Fibroblast of skin of back (primary cell): ENCODE results near the gene CXCR3.
"Not testable (repeated sequence)": the region's sequence is repeated elsewhere in the genome, so short reads cannot be mapped to it uniquely, and the experiment has no call there.

Experiments
- DNase-seq: peaks from one replicate; pipeline ENCODE4 v3.0.0-alpha.2; 2013

CXCR3 gene

GRCh38 chrX:71609095-71609750 lies 9.1 kb downstream of the CXCR3 start:
- DNase-seq: no peak

DNA sequence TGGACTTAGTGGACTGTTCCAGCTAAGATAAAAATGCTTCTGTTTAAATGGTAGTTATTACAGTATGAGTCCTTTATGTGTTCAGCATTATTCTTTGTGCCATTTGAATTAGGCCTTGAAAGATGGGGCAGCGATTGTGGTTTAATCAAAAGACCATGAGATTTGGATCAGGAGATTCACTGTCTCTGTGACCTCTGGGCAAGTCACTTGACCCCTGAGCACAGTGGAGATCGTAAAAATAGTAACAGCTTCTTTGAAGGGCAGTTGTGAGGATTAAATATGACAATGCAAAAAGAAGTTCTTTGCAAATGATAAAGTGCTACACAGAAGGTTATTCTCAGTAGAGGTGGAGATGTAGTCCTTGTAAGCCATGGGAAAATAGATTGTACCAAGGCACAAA lies 10.8 kb downstream of the CXCR3 start:
- DNase-seq: no peak

- no peak for DNase-seq
These were observed 11.6 kb downstream of the CXCR3 start for GRCh38 chrX:71606536-71607216.

- no peak for DNase-seq
These were observed 13.3 kb downstream of the CXCR3 start for GRCh38 chrX:71604796-71605568.

DNA sequence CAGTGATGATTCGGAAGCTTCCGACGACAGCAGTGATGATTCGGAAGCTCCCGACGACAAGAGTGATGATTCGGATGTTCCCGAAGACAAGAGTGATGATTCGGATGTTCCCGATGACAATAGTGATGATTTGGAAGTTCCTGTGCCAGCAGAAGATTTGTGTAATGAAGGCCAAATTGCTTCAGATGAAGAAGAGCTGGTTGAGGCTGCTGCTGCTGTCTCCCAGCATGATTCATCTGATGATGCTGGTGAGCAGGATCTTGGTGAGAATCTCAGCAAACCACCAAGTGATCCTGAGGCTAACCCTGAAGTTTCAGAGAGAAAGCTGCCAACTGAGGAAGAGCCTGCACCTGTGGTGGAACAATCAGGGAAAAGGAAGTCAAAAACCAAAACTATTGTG lies 14.2 kb downstream of the CXCR3 start:
- DNase-seq: no peak

- DNase-seq: peak; percentile 16
These were observed 14.7 kb downstream of the CXCR3 start for GRCh38 chrX:71603618-71604017.

DNA sequence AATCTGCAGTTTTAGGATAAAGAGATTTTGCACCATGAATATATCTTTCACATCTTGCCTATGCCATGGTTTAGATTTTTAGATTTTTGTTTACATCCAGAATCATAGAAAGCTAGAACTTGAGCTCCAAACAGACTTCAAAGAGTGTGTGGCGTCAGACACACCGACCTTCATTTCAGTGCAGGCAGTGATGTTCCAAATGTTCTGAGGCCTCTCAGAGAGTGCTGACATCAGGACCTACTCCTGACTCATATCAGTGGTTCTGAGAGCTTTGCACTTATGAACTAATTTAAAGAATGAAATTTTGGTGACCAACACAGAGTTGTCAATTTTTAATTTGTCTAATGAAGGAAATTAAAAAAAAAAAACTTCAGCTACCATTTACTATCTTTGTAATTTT lies 18.3 kb downstream of the CXCR3 start:
- no peak for DNase-seq

DNA sequence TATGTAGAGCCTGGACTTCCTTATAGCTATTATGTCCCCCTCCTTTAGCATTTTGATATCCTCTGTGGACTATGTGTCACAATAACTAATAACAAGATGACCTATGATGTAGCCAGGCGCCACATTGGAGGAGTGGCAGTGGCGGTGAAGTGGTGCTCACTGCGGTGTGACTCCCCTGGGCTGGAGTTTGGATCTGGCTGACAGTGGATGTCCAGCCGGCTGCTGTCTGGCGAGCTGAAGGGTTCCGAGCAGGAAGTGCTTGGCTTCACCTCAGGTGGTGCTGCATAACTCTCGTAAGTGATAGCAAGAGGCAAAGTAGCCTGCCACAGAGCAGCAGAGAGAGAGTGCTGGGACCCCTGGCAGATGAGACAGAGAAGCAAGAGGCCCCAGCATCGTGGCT lies 25.1 kb downstream of the CXCR3 start:
- DNase-seq: not testable (repeated sequence)

GRCh38 chrX:71586929-71587328 lies 31.4 kb downstream of the CXCR3 start:
- DNase-seq: no peak

GRCh38 chrX:71581210-71581609 lies 37.1 kb downstream of the CXCR3 start:
- DNase-seq: no peak

- no peak for DNase-seq
These were observed 38.3 kb downstream of the CXCR3 start for GRCh38 chrX:71579990-71580380.

GRCh38 chrX:71579136-71579989 lies 38.9 kb downstream of the CXCR3 start:
- DNase-seq: no peak

DNA sequence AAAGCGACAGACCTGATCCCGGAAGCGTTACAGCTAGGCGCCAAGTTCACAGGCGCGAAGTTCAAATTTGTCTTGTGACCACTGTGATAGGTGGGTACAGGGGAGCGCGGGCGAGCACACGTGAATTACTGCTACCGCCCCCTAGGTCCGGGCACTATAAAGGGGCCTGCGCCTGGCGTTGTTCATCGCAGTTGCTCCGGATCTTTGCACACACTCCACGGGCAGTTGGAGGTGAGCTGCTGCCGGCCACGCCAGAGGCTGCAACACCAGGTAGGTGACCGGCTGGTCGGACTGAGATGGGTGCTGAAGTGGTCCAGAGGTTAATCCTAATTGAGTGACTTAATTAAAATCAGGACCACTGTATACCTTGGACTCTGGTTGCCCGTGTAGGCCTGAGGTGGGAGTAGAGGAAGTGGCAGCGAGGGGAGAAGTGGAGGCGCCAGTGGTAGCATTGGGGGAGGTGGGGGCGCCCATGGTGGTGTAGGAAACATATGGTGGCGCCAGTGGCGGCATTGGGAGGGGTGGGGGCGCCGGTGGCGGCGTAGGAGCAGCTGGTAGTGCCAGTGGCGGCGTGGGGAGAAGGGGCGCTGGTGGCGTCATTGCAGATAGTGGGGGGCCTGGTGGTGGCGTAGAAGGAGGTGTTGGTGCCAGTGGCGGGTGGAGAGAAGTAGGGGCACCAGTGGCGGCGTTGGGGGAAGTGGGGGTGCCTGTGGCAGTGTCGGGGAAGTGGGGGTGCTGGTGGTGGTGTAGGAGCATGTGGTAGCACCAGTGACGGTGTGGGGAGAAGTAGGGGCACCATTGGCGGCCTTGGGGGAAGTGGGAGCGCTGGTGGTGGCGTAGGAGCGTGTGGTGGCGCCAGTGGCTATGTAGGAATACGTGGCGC lies 39.8 kb downstream of the CXCR3 start, which contains the start of gene GCNA:
Gene GCNA, plus strand, starts transcription at position 185 of the 883 bp plus-strand sequence. CDS start 2,385 bp downstream, outside the sequence.
- DNase-seq: no peak

GRCh38 chrX:71577682-71578081 lies 40.6 kb downstream of the CXCR3 start:
- DNase-seq: no peak

GRCh38 chrX:71573590-71573989 lies 44.7 kb downstream of the CXCR3 start:
- DNase-seq: no peak

- not testable (repeated sequence) for DNase-seq
These were observed 46.9 kb downstream of the CXCR3 start for GRCh38 chrX:71571390-71571789.
